GM12878 (cell line): ENCODE data around the gene ZSWIM5. TPM values are rescaled to one million over a fixed set of nuclear protein-coding genes. Genes with fewer than 3 reads are reported as not detected.

Experiments
- ATAC-seq: fragments of 200-7000 bp; cut with Tn5 transposase; 3 replicates; pipeline ENCODE4 v1.9.1; 2020; ENCODE audit warnings: mild to moderate bottlenecking, moderate library complexity
- BruUV-seq: library from RNA; stranded (reverse); fragments of 400-500 nt; replicated peaks from 2 replicates; lab custom pipeline; 2021; lab: Mats Ljungman, UMichigan
- CTCF ChIA-PET: fragments of 300-600 bp; sonication (Branson Sonifier 250); formaldehyde crosslinking; extraction: SDS; loops from one replicate; lab custom pipeline; 2021; ENCODE audit warnings: inconsistent platforms; lab: Yijun Ruan, JAX
- POLR2A ChIA-PET: fragments of 350-600 bp; formaldehyde crosslinking; extraction: SDS; loops from one replicate; lab custom pipeline; 2021; ENCODE audit warnings: inconsistent platforms; lab: Charles Lee
- RAD21 ChIA-PET: fragments of 300-600 bp; sonication (Branson Sonifier 250); formaldehyde crosslinking; loops from one replicate; lab custom pipeline; 2023; ENCODE audit warnings: antibody characterized with exemption; ENCODE audit not compliant: unreplicated experiment; lab: Charles Lee
- SMC1A ChIA-PET: fragments of 300-600 bp; sonication (Branson Sonifier 250); formaldehyde crosslinking; loops from one replicate; lab custom pipeline; 2023; ENCODE audit not compliant: unreplicated experiment, uncharacterized antibody; lab: Charles Lee
- DNase-seq: peaks from one replicate; pipeline ENCODE4 v3.0.0-alpha.2; 2011; ENCODE audit warnings: low read depth, low spot score
- FAIRE-seq: peaks from 3 replicates; lab custom pipeline; 2011; peaks lifted over from hg19 to GRCh38; lab: Jason Lieb, UNC
- H2AFZ ChIP-seq: 2 replicates; pipeline ENCODE4 v1.6.0; 2011; ENCODE audit warnings: low read depth, low read length, control low read depth; ENCODE audit not compliant: control insufficient read depth
- H3K27ac ChIP-seq: 2 replicates; pipeline ENCODE4 v1.5.1; 2011; ENCODE audit warnings: control low read depth; ENCODE audit not compliant: control insufficient read depth, insufficient read depth
- H3K27me3 ChIP-seq, 2 experiments: replicated peaks in 1 of 2; 2 replicates each; pipeline versions ENCODE4 v1.6.0 to v1.6.1; 2011; ENCODE audit warnings: low read length in 1 of 2; ENCODE audit not compliant: control insufficient read depth in 2 of 2, insufficient read depth in 2 of 2
- H3K36me3 ChIP-seq, 2 experiments: 2 replicates each; pipeline ENCODE4 v1.5.1; 2011; ENCODE audit warnings: low read length in 1 of 2; ENCODE audit not compliant: control insufficient read depth in 2 of 2, insufficient read depth in 2 of 2
- H3K4me1 ChIP-seq: 2 replicates; pipeline ENCODE4 v1.6.1; 2011; ENCODE audit warnings: mild to moderate bottlenecking, low read length, moderate library complexity, mixed read lengths; ENCODE audit not compliant: control insufficient read depth, insufficient read depth
- H3K4me2 ChIP-seq: 2 replicates; pipeline ENCODE4 v1.6.0; 2011; ENCODE audit warnings: control low read depth; ENCODE audit not compliant: control insufficient read depth, insufficient read depth
- H3K4me3 ChIP-seq: fragments of 200-600 bp; sonication (generic); 2 replicates; pipeline ENCODE4 v1.5.1; 2016
- H3K79me2 ChIP-seq: 2 replicates; pipeline ENCODE4 v1.6.0; 2011; ENCODE audit warnings: low read length; ENCODE audit not compliant: control insufficient read depth, insufficient read depth
- H3K9ac ChIP-seq: 2 replicates; pipeline ENCODE4 v1.8.0; 2011; ENCODE audit warnings: low read length, control low read depth, mixed read lengths; ENCODE audit not compliant: control insufficient read depth, insufficient read depth
- H3K9me3 ChIP-seq: replicated peaks from 3 replicates; pipeline ENCODE4 v1.5.1; 2011; ENCODE audit warnings: mild to moderate bottlenecking, low read length; ENCODE audit not compliant: control insufficient read depth, insufficient read depth
- H4K20me1 ChIP-seq: 2 replicates; pipeline ENCODE4 v1.6.0; 2011; ENCODE audit not compliant: control insufficient read depth, insufficient read depth
- CEBPB ChIP-seq, 2 experiments: fragments of 150-350 bp in 1 of 2; IDR thresholded peaks; 2 replicates each; pipeline ENCODE4 v1.6.1; 2012 to 2014; ENCODE audit warnings: low read depth in 2 of 2, low read length in 2 of 2, borderline replicate concordance in 1 of 2, inconsistent platforms in 1 of 2
- GABPA ChIP-seq: IDR thresholded peaks from 2 replicates; pipeline ENCODE4 v1.6.1; 2014; ENCODE audit warnings: antibody characterized with exemption, low read depth, mild to moderate bottlenecking, inconsistent platforms
- IKZF2 ChIP-seq, 2 experiments: fragments of 450-650 bp; IDR thresholded peaks; 2 replicates each; pipeline ENCODE4 v1.6.1; 2017; ENCODE audit warnings: mild to moderate bottlenecking in 2 of 2, moderate library complexity in 2 of 2
- MTA2 ChIP-seq: fragments of 450-650 bp; IDR thresholded peaks from 2 replicates; pipeline ENCODE4 v1.6.1; 2016; ENCODE audit warnings: low read depth, mild to moderate bottlenecking, moderate library complexity
- MTA3 ChIP-seq: IDR thresholded peaks from 2 replicates; pipeline ENCODE4 v1.6.1; 2012; ENCODE audit warnings: low read length, inconsistent platforms, borderline replicate concordance
- MXI1 ChIP-seq: fragments of 150-350 bp; IDR thresholded peaks from 2 replicates; pipeline ENCODE4 v1.6.1; 2011; ENCODE audit warnings: low read depth, mild to moderate bottlenecking, inconsistent platforms, low read length, improper control_type of control experiment
- NBN ChIP-seq: fragments of 450-650 bp; IDR thresholded peaks from 2 replicates; pipeline ENCODE4 v1.6.1; 2016
- RAD51 ChIP-seq: fragments of 450-650 bp; IDR thresholded peaks from 2 replicates; pipeline ENCODE4 v1.6.1; 2016; ENCODE audit warnings: moderate library complexity, mild to moderate bottlenecking, inconsistent platforms
- RCOR1 ChIP-seq: conservative IDR thresholded peaks from 2 replicates; pipeline ENCODE4 v1.6.1; 2012; ENCODE audit warnings: low read depth, low read length, improper control_type of control experiment
- STAT3 ChIP-seq: IDR thresholded peaks from 2 replicates; pipeline ENCODE4 v1.6.1; 2011; ENCODE audit warnings: low read depth, low read length, improper control_type of control experiment
- TBL1XR1 ChIP-seq: IDR thresholded peaks from 2 replicates; pipeline ENCODE4 v1.6.1; 2012; ENCODE audit warnings: low read depth, low read length, improper control_type of control experiment
- TCF3 ChIP-seq: IDR thresholded peaks from 2 replicates; pipeline ENCODE4 v1.6.1; 2012; ENCODE audit warnings: low read depth, mild to moderate bottlenecking, low read length, borderline replicate concordance; ENCODE audit not compliant: insufficient read depth
- ZNF217 ChIP-seq: fragments of 450-650 bp; IDR thresholded peaks from 2 replicates; pipeline ENCODE4 v1.6.1; 2017; ENCODE audit warnings: antibody characterized with exemption, mild to moderate bottlenecking
- ZNF384 ChIP-seq: IDR thresholded peaks from 2 replicates; pipeline ENCODE4 v1.6.1; 2012; ENCODE audit warnings: low read depth, mild to moderate bottlenecking, low read length, improper control_type of control experiment, borderline replicate concordance
- WGBS: methylation state at CpG from one replicate; pipeline ENCODE4 v1.1.6; 2016; ENCODE audit warnings: low lambda C conversion rate; ENCODE audit not compliant: insufficient replicate concordance, insufficient coverage; ENCODE audit errors: missing lambda C conversion rate; 5-methylcytosine and 5-hydroxymethylcytosine counted together
- in situ Hi-C: fragments of 300-500 bp; cut with MboI; formaldehyde crosslinking; loops from 9 replicates; pipeline ENCODE4 v1.14.3; 2018; ENCODE audit warnings: mixed read lengths
- intact Hi-C: fragments of 100-400 bp; cut with micrococcal nuclease; formaldehyde crosslinking; loops from one replicate; pipeline ENCODE4 v1.14.2; 2022; ENCODE audit not compliant: unreplicated experiment
- polyA plus RNA-seq, 11 experiments: library from polyadenylated mRNA; depleted of rRNA in 4 of 11; unstranded in 6 of 11; stranded (reverse) in 5 of 11; fragments of >200 nt; fragmentation: Nextera tagmentation in 4 of 11; fragmentation: Illumina TruSeq in 1 of 11; extraction: Ambion mirVana in 4 of 11; extraction: Trizol in 1 of 11; gene quantifications; 1 replicate in 1 of 11; 2 replicates in 10 of 11; pipeline versions ENCODE4 v1.2.1 to v1.2.3, GENCODE V29; 2011 to 2016; ENCODE audit warnings: inconsistent platforms in 2 of 11, missing spikeins in 2 of 11, low read depth in 1 of 11
- total RNA-seq, 4 experiments: library from RNA; depleted of rRNA in 3 of 4; stranded (reverse); fragments of >200 nt in 3 of 4; fragmentation: Illumina TruSeq in 1 of 4; extraction: Trizol in 1 of 4; gene quantifications; 2 replicates each; pipeline versions ENCODE4 v1.2.1 to v1.2.3, GENCODE V29; 2013 to 2021
- TF ChIP-seq, protein P1 (sequence below): fragments of 450-650 bp; IDR thresholded peaks from 2 replicates; pipeline ENCODE4 v1.6.1; 2017; ENCODE audit warnings: borderline replicate concordance
- TF ChIP-seq, protein P2 (sequence below): fragments of 450-650 bp; IDR thresholded peaks from 2 replicates; pipeline ENCODE4 v1.6.1; 2017; ENCODE audit warnings: mild to moderate bottlenecking
- TF ChIP-seq, protein P3 (sequence below), 3 experiments: IDR thresholded peaks in 2 of 3; conservative IDR thresholded peaks in 1 of 3; 2 replicates each; pipeline ENCODE4 v1.5.1; 2011; ENCODE audit warnings: low read depth in 3 of 3, low read length in 3 of 3, mild to moderate bottlenecking in 3 of 3, control low read depth in 2 of 3, moderate library complexity in 2 of 3, inconsistent platforms in 1 of 3, mixed read lengths in 1 of 3; ENCODE audit not compliant: control insufficient read depth in 2 of 3, insufficient read depth in 1 of 3; ENCODE audit errors: extremely low read depth in 1 of 3

ZSWIM5 gene
- total and polyA plus RNA-seq, 10 of the 15 experiments (the other 5 are each of a cell fraction or from before 2014, with no cell fraction given): 0.07 to 0.97 (median 0.34) TPM; not detected in 1

DNA sequence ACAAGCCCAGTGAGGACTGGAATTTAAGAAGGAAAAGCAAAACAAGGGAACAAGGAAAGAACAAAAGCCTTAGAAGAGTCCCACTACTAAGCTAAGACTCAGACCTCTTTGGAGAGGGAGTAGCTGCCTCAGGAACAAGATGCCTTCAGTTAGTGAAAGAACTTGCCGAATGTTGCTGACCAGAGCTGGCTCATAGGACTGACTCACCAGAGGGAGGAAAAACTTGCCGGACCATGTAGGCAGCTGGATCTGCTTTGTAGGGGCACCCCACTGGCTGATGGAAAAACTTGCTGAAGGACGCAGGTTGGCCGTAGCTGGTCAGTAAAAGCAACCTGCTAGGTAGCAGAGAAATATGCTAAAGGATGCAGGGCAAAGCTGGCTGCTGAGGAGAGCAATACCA is 15.3 kb upstream of the ZSWIM5 start:
- no peak for ATAC-seq
- H3K79me2 ChIP-seq: no peaks in the 10 kb centered on the region
- 74% methylated on average over 4 of the region's 4 CpGs for WGBS
- no TSS peak for BruUV-seq
- no peaks in the 10 kb centered on the region; a peak in 2 of 4 replicates for H3K27me3 ChIP-seq
- FAIRE-seq: no peak
- CTCF ChIA-PET: no interaction called here
- no peaks in the 10 kb centered on the region for H3K4me1 ChIP-seq
- no peaks in the 10 kb centered on the region for H4K20me1 ChIP-seq
- no peak for TF ChIP-seq RAD51
- TF ChIP-seq, protein P1, sequence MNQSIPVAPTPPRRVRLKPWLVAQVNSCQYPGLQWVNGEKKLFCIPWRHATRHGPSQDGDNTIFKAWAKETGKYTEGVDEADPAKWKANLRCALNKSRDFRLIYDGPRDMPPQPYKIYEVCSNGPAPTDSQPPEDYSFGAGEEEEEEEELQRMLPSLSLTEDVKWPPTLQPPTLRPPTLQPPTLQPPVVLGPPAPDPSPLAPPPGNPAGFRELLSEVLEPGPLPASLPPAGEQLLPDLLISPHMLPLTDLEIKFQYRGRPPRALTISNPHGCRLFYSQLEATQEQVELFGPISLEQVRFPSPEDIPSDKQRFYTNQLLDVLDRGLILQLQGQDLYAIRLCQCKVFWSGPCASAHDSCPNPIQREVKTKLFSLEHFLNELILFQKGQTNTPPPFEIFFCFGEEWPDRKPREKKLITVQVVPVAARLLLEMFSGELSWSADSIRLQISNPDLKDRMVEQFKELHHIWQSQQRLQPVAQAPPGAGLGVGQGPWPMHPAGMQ: no peak
- TF ChIP-seq MTA3: no peak
- no peak for TF ChIP-seq GABPA
- no peak for TF ChIP-seq TBL1XR1
- TF ChIP-seq MTA2: no peak
- no peak for TF ChIP-seq CEBPB (IDR thresholded peaks at IDR 0.05; ENCODE audit: borderline replicate concordance in 1 of 2, low read depth in 2 of 2, low read length in 2 of 2)
- no peak for TF ChIP-seq TCF3
- no peak for TF ChIP-seq MXI1
- no peak for TF ChIP-seq NBN
- TF ChIP-seq ZNF217: no peak
- TF ChIP-seq RCOR1: no peak
- TF ChIP-seq, protein P2, sequence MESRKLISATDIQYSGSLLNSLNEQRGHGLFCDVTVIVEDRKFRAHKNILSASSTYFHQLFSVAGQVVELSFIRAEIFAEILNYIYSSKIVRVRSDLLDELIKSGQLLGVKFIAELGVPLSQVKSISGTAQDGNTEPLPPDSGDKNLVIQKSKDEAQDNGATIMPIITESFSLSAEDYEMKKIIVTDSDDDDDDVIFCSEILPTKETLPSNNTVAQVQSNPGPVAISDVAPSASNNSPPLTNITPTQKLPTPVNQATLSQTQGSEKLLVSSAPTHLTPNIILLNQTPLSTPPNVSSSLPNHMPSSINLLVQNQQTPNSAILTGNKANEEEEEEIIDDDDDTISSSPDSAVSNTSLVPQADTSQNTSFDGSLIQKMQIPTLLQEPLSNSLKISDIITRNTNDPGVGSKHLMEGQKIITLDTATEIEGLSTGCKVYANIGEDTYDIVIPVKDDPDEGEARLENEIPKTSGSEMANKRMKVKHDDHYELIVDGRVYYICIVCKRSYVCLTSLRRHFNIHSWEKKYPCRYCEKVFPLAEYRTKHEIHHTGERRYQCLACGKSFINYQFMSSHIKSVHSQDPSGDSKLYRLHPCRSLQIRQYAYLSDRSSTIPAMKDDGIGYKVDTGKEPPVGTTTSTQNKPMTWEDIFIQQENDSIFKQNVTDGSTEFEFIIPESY: no peak
- TF ChIP-seq, protein P3, sequence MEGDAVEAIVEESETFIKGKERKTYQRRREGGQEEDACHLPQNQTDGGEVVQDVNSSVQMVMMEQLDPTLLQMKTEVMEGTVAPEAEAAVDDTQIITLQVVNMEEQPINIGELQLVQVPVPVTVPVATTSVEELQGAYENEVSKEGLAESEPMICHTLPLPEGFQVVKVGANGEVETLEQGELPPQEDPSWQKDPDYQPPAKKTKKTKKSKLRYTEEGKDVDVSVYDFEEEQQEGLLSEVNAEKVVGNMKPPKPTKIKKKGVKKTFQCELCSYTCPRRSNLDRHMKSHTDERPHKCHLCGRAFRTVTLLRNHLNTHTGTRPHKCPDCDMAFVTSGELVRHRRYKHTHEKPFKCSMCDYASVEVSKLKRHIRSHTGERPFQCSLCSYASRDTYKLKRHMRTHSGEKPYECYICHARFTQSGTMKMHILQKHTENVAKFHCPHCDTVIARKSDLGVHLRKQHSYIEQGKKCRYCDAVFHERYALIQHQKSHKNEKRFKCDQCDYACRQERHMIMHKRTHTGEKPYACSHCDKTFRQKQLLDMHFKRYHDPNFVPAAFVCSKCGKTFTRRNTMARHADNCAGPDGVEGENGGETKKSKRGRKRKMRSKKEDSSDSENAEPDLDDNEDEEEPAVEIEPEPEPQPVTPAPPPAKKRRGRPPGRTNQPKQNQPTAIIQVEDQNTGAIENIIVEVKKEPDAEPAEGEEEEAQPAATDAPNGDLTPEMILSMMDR (IDR thresholded peaks at IDR 0.05 in 2 of 3, conservative IDR thresholded peaks at IDR 0.05 in 1 of 3; ENCODE audit: control insufficient read depth in 2 of 3, extremely low read depth in 1 of 3, insufficient read depth in 1 of 3, low read depth in 3 of 3, low read length in 3 of 3): no peak
- no peak for TF ChIP-seq IKZF2 (IDR thresholded peaks at IDR 0.05)
- TF ChIP-seq ZNF384: no peak
- no peak for TF ChIP-seq STAT3
- intact Hi-C loops (no loop called here), in situ Hi-C loops (no loop called here)
- RAD21 ChIA-PET: no interaction called here
- H3K36me3 ChIP-seq: no peaks in the 10 kb centered on the region
- POLR2A ChIA-PET: no interaction called here
- no peak overlapping the region for H3K4me2 ChIP-seq
- DNase-seq: no peak
- no peak overlapping the region for H3K9ac ChIP-seq
- no peak overlapping the region for H2AFZ ChIP-seq
- H3K4me3 ChIP-seq: no peak overlapping the region
- no peaks in the 10 kb centered on the region for H3K9me3 ChIP-seq
- H3K27ac ChIP-seq: no peak overlapping the region
- SMC1A ChIA-PET: no interaction called here
